Peyer's patch (tissue), 4 donors: ENCODE results near the gene CCDC188.

ENCODE experiments used
- POLR2A ChIP-seq, 2 donors: fragments of 450-650 bp; IDR thresholded peaks; one replicate each; pipeline ENCODE4 v1.5.1; 2017; ENCODE audit warnings: antibody characterized with exemption in 2 of 2, mild to moderate bottlenecking in 2 of 2, moderate library complexity in 2 of 2
- TF ChIP-seq, protein P1 (sequence below), 6 experiments: fragments of 450-650 bp in 4 of 6; fragments of 200-600 bp in 2 of 6; sonication (generic) in 1 of 6; IDR thresholded peaks; one replicate each; pipeline ENCODE4 v1.5.1; 2017 to 2019; ENCODE audit warnings: antibody characterized with exemption in 6 of 6, mild to moderate bottlenecking in 3 of 6, moderate library complexity in 1 of 6

DNA sequence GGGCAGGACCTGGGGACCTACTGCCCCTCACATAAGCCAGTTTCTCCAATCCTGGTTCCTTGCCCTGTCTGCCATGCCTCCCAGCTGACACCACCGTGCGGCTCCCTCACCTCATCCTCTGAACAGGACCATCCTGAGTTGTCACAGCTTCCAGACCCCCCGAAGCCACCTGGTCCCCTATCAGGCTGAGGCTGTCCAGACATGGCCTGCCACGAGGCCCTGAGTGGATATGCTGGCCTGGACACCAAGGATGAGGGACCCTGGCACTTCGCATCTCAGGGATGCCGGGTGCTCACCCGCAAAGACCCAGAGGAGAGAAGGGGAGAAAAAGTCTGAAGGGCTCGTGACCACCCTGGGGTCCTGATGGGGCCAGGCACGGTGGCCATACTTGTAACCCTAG is 15.8 kb upstream of the CCDC188 start:
- TF ChIP-seq, protein P1, sequence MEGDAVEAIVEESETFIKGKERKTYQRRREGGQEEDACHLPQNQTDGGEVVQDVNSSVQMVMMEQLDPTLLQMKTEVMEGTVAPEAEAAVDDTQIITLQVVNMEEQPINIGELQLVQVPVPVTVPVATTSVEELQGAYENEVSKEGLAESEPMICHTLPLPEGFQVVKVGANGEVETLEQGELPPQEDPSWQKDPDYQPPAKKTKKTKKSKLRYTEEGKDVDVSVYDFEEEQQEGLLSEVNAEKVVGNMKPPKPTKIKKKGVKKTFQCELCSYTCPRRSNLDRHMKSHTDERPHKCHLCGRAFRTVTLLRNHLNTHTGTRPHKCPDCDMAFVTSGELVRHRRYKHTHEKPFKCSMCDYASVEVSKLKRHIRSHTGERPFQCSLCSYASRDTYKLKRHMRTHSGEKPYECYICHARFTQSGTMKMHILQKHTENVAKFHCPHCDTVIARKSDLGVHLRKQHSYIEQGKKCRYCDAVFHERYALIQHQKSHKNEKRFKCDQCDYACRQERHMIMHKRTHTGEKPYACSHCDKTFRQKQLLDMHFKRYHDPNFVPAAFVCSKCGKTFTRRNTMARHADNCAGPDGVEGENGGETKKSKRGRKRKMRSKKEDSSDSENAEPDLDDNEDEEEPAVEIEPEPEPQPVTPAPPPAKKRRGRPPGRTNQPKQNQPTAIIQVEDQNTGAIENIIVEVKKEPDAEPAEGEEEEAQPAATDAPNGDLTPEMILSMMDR (IDR thresholded peaks at IDR 0.05): no peak
- TF ChIP-seq POLR2A (IDR thresholded peaks at IDR 0.05): no peak
